GM23338 (cell line): ENCODE measurements around the gene FRAT2. TPM values are rescaled to one million over a fixed set of nuclear protein-coding genes. Genes with fewer than 3 reads are reported as not detected.

Experiments used
- ATAC-seq: fragments of 200-7000 bp; cut with Tn5 transposase; 3 replicates; pipeline ENCODE4 v1.9.1; 2020
- DNase-seq: peaks from one replicate; pipeline ENCODE4 v3.0.0-alpha.2; 2015; ENCODE audit warnings: low spot score
- H2AFZ ChIP-seq: fragments of 200-600 bp; sonication (generic); 2 replicates; pipeline ENCODE4 v1.8.0; 2016; ENCODE audit warnings: antibody characterized with exemption, mild to moderate bottlenecking, moderate library complexity
- H3F3A ChIP-seq: fragments of 200-600 bp; sonication (generic); replicated peaks from 2 replicates; pipeline ENCODE4 v1.8.0; 2017; ENCODE audit warnings: antibody characterized with exemption, mixed run types, low read depth
- H3K27ac ChIP-seq: fragments of 200-600 bp; sonication (generic); 2 replicates; pipeline ENCODE4 v1.6.1; 2016; ENCODE audit warnings: low read depth
- H3K27me3 ChIP-seq: fragments of 200-600 bp; sonication (generic); 2 replicates; pipeline ENCODE4 v1.8.0; 2016; ENCODE audit warnings: mild to moderate bottlenecking, mixed run types, moderate library complexity; ENCODE audit not compliant: insufficient read depth
- H3K36me3 ChIP-seq: fragments of 200-600 bp; sonication (generic); 2 replicates; pipeline ENCODE4 v1.8.0; 2016; ENCODE audit warnings: mild to moderate bottlenecking; ENCODE audit not compliant: insufficient read depth
- H3K4me1 ChIP-seq: fragments of 200-600 bp; sonication (generic); 2 replicates; pipeline ENCODE4 v1.8.0; 2016; ENCODE audit warnings: mild to moderate bottlenecking, moderate library complexity; ENCODE audit not compliant: insufficient read depth
- H3K4me2 ChIP-seq: fragments of 200-600 bp; sonication (generic); 2 replicates; pipeline ENCODE4 v1.7.1; 2017; ENCODE audit warnings: mixed run types
- H3K4me3 ChIP-seq: fragments of 200-600 bp; sonication (generic); 2 replicates; pipeline ENCODE4 v1.6.1; 2016; ENCODE audit warnings: mixed run types
- H3K79me2 ChIP-seq: fragments of 200-600 bp; sonication (generic); replicated peaks from 2 replicates; pipeline ENCODE4 v1.8.0; 2017; ENCODE audit warnings: mild to moderate bottlenecking; ENCODE audit not compliant: insufficient read depth
- H3K9me2 ChIP-seq: fragments of 200-600 bp; sonication (generic); 2 replicates; pipeline ENCODE4 v1.8.0; 2017; ENCODE audit not compliant: insufficient read depth
- H4K20me1 ChIP-seq: fragments of 200-600 bp; sonication (generic); replicated peaks from 2 replicates; pipeline ENCODE4 v1.8.0; 2017; ENCODE audit warnings: mild to moderate bottlenecking; ENCODE audit not compliant: insufficient read depth
- H3K27ac Mint-ChIP-seq: 2 replicates; pipeline ENCODE4 v1.8.0; 2020; ENCODE audit warnings: inconsistent platforms, mild to moderate bottlenecking, moderate library complexity, mixed read lengths
- H3K27me3 Mint-ChIP-seq: 3 replicates; pipeline ENCODE4 v1.8.0; 2022; ENCODE audit warnings: low read depth, mild to moderate bottlenecking, moderate library complexity, mixed read lengths, inconsistent platforms; ENCODE audit not compliant: insufficient read depth, poor library complexity
- H3K36me3 Mint-ChIP-seq: 3 replicates; pipeline ENCODE4 v1.8.0; 2021; ENCODE audit warnings: low read depth, mild to moderate bottlenecking, inconsistent platforms, moderate library complexity, mixed read lengths
- H3K4me1 Mint-ChIP-seq: 3 replicates; pipeline ENCODE4 v1.8.0; 2020; ENCODE audit warnings: mild to moderate bottlenecking, inconsistent platforms, mixed read lengths
- H3K4me3 Mint-ChIP-seq: 3 replicates; pipeline ENCODE4 v1.8.0; 2021; ENCODE audit warnings: moderate library complexity, mild to moderate bottlenecking, inconsistent platforms, mixed read lengths
- H3K9me3 Mint-ChIP-seq: 3 replicates; pipeline ENCODE4 v1.8.0; 2020; ENCODE audit warnings: moderate library complexity, mild to moderate bottlenecking, inconsistent platforms, mixed read lengths
- CREB1 ChIP-seq: fragments of 250-450 bp; sonication (Bioruptor Pico); IDR thresholded peaks from 2 replicates; pipeline ENCODE4 v1.5.0; 2020; ENCODE audit warnings: low read depth, mild to moderate bottlenecking, moderate library complexity
- EZH2 ChIP-seq: fragments of 200-600 bp; sonication (generic); IDR thresholded peaks from one replicate; pipeline ENCODE4 v1.8.0; 2017; ENCODE audit warnings: antibody characterized with exemption, mild to moderate bottlenecking, low read depth; ENCODE audit not compliant: unreplicated experiment
- EZH2phosphoT487 ChIP-seq: fragments of 200-600 bp; sonication (generic); IDR thresholded peaks from one replicate; pipeline ENCODE4 v1.8.1; 2018; ENCODE audit warnings: antibody characterized with exemption; ENCODE audit not compliant: unreplicated experiment
- JUNB ChIP-seq: IDR thresholded peaks from one replicate; pipeline ENCODE4 v1.6.1; 2016; ENCODE audit warnings: antibody characterized with exemption; ENCODE audit not compliant: unreplicated experiment
- NANOG ChIP-seq: IDR thresholded peaks from 2 replicates; pipeline ENCODE4 v1.6.1; 2016; ENCODE audit warnings: antibody characterized with exemption, borderline replicate concordance
- POLR2AphosphoS5 ChIP-seq: IDR thresholded peaks from 2 replicates; pipeline ENCODE4 v1.6.1; 2016; ENCODE audit warnings: antibody characterized with exemption, low read depth
- STAT1 ChIP-seq: IDR thresholded peaks from one replicate; pipeline ENCODE4 v1.6.1; 2016; ENCODE audit warnings: antibody characterized with exemption; ENCODE audit not compliant: unreplicated experiment
- ZNF114 ChIP-seq: fragments of 250-450 bp; sonication (Bioruptor Pico); IDR thresholded peaks from 2 replicates; pipeline ENCODE4 v1.5.0; 2020; ENCODE audit warnings: mild to moderate bottlenecking, moderate library complexity
- ZNF331 ChIP-seq: fragments of 250-450 bp; sonication (Bioruptor Pico); IDR thresholded peaks from 2 replicates; pipeline ENCODE4 v1.5.0; 2020; ENCODE audit warnings: low read depth, mild to moderate bottlenecking, moderate library complexity
- polyA plus RNA-seq: library from polyadenylated mRNA; unstranded; fragments of >200 nt; fragmentation: Nextera tagmentation; extraction: Ambion mirVana; gene quantifications from 2 replicates; pipeline ENCODE4 v1.2.1, GENCODE V29; 2016
- total RNA-seq: library from RNA; depleted of rRNA; stranded (reverse); fragments of >200 nt; shearing (Covaris generic); gene quantifications from 2 replicates; pipeline ENCODE4 v1.2.3, GENCODE V29; 2014
- TF ChIP-seq, protein P1 (sequence below): fragments of 250-450 bp; sonication (Bioruptor Pico); IDR thresholded peaks from 2 replicates; pipeline ENCODE4 v1.5.0; 2020; ENCODE audit warnings: mild to moderate bottlenecking, moderate library complexity
- TF ChIP-seq, protein P2 (sequence below): IDR thresholded peaks from one replicate; pipeline ENCODE4 v1.6.1; 2018; ENCODE audit warnings: antibody characterized with exemption; ENCODE audit not compliant: unreplicated experiment
- TF ChIP-seq, protein P3 (sequence below): IDR thresholded peaks from 2 replicates; pipeline ENCODE4 v1.6.1; 2016; ENCODE audit warnings: antibody characterized with exemption
- TF ChIP-seq, protein P4 (sequence below), 2 experiments: fragments of 200-600 bp in 1 of 2; sonication (generic) in 1 of 2; conservative IDR thresholded peaks; 2 replicates each; pipeline versions ENCODE4 v1.5.1 to v1.6.1; 2016 to 2017; ENCODE audit warnings: antibody characterized with exemption in 2 of 2, low read depth in 2 of 2, mild to moderate bottlenecking in 2 of 2, moderate library complexity in 1 of 2

Gene FRAT2
- total and polyA plus RNA-seq, 2 experiments from 2014 or later, result 24.5 to 109 TPM

DNA sequence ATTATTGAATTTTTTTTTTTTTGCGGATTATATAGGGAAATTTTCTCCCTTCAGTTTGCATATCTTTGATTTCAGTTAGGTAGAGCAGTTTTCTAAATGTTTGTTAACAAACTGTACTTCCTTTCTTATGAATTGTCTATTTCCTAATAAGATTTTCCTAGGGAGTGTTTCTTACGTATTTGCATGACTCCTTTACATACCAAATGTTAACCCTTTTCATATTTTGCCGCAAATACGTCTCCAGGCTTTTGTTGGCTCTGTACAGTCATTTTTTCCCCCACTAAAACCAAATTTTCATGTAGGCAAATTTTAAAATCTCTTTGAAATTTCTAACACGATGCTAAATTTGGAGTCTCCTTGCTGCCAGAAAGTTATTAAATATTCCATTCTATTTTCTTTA is 1.9 kb upstream of the FRAT2 start:
- peak overlapping the region; percentile 62 for H3K4me3 Mint-ChIP-seq
- ATAC-seq (no peak), DNase-seq (no peak)
- peaks cover 25% of the 10 kb centered on the region for H3K79me2 ChIP-seq
- TF ChIP-seq, protein P1, sequence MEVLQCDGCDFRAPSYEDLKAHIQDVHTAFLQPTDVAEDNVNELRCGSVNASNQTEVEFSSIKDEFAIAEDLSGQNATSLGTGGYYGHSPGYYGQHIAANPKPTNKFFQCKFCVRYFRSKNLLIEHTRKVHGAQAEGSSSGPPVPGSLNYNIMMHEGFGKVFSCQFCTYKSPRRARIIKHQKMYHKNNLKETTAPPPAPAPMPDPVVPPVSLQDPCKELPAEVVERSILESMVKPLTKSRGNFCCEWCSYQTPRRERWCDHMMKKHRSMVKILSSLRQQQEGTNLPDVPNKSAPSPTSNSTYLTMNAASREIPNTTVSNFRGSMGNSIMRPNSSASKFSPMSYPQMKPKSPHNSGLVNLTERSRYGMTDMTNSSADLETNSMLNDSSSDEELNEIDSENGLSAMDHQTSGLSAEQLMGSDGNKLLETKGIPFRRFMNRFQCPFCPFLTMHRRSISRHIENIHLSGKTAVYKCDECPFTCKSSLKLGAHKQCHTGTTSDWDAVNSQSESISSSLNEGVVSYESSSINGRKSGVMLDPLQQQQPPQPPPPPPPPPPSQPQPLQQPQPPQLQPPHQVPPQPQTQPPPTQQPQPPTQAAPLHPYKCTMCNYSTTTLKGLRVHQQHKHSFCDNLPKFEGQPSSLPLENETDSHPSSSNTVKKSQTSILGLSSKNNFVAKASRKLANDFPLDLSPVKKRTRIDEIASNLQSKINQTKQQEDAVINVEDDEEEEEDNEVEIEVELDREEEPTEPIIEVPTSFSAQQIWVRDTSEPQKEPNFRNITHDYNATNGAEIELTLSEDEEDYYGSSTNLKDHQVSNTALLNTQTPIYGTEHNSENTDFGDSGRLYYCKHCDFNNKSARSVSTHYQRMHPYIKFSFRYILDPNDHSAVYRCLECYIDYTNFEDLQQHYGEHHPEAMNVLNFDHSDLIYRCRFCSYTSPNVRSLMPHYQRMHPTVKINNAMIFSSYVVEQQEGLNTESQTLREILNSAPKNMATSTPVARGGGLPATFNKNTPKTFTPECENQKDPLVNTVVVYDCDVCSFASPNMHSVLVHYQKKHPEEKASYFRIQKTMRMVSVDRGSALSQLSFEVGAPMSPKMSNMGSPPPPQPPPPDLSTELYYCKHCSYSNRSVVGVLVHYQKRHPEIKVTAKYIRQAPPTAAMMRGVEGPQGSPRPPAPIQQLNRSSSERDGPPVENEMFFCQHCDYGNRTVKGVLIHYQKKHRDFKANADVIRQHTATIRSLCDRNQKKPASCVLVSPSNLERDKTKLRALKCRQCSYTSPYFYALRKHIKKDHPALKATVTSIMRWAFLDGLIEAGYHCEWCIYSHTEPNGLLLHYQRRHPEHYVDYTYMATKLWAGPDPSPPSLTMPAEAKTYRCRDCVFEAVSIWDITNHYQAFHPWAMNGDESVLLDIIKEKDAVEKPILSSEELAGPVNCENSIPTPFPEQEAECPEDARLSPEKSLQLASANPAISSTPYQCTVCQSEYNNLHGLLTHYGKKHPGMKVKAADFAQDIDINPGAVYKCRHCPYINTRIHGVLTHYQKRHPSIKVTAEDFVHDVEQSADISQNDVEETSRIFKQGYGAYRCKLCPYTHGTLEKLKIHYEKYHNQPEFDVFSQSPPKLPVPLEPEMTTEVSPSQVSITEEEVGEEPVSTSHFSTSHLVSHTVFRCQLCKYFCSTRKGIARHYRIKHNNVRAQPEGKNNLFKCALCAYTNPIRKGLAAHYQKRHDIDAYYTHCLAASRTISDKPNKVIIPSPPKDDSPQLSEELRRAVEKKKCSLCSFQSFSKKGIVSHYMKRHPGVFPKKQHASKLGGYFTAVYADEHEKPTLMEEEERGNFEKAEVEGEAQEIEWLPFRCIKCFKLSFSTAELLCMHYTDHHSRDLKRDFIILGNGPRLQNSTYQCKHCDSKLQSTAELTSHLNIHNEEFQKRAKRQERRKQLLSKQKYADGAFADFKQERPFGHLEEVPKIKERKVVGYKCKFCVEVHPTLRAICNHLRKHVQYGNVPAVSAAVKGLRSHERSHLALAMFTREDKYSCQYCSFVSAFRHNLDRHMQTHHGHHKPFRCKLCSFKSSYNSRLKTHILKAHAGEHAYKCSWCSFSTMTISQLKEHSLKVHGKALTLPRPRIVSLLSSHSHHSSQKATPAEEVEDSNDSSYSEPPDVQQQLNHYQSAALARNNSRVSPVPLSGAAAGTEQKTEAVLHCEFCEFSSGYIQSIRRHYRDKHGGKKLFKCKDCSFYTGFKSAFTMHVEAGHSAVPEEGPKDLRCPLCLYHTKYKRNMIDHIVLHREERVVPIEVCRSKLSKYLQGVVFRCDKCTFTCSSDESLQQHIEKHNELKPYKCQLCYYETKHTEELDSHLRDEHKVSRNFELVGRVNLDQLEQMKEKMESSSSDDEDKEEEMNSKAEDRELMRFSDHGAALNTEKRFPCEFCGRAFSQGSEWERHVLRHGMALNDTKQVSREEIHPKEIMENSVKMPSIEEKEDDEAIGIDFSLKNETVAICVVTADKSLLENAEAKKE (CRISPR knock-in tag), result no peak
- TF ChIP-seq CREB1 (CRISPR knock-in tag), result no peak
- no peak for TF ChIP-seq NANOG
- TF ChIP-seq, protein P2, sequence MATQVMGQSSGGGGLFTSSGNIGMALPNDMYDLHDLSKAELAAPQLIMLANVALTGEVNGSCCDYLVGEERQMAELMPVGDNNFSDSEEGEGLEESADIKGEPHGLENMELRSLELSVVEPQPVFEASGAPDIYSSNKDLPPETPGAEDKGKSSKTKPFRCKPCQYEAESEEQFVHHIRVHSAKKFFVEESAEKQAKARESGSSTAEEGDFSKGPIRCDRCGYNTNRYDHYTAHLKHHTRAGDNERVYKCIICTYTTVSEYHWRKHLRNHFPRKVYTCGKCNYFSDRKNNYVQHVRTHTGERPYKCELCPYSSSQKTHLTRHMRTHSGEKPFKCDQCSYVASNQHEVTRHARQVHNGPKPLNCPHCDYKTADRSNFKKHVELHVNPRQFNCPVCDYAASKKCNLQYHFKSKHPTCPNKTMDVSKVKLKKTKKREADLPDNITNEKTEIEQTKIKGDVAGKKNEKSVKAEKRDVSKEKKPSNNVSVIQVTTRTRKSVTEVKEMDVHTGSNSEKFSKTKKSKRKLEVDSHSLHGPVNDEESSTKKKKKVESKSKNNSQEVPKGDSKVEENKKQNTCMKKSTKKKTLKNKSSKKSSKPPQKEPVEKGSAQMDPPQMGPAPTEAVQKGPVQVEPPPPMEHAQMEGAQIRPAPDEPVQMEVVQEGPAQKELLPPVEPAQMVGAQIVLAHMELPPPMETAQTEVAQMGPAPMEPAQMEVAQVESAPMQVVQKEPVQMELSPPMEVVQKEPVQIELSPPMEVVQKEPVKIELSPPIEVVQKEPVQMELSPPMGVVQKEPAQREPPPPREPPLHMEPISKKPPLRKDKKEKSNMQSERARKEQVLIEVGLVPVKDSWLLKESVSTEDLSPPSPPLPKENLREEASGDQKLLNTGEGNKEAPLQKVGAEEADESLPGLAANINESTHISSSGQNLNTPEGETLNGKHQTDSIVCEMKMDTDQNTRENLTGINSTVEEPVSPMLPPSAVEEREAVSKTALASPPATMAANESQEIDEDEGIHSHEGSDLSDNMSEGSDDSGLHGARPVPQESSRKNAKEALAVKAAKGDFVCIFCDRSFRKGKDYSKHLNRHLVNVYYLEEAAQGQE, result no peak
- no peak for TF ChIP-seq STAT1
- TF ChIP-seq EZH2phosphoT487, result no peak
- TF ChIP-seq, protein P3, sequence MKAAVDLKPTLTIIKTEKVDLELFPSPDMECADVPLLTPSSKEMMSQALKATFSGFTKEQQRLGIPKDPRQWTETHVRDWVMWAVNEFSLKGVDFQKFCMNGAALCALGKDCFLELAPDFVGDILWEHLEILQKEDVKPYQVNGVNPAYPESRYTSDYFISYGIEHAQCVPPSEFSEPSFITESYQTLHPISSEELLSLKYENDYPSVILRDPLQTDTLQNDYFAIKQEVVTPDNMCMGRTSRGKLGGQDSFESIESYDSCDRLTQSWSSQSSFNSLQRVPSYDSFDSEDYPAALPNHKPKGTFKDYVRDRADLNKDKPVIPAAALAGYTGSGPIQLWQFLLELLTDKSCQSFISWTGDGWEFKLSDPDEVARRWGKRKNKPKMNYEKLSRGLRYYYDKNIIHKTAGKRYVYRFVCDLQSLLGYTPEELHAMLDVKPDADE, result no peak
- TF ChIP-seq, protein P4, sequence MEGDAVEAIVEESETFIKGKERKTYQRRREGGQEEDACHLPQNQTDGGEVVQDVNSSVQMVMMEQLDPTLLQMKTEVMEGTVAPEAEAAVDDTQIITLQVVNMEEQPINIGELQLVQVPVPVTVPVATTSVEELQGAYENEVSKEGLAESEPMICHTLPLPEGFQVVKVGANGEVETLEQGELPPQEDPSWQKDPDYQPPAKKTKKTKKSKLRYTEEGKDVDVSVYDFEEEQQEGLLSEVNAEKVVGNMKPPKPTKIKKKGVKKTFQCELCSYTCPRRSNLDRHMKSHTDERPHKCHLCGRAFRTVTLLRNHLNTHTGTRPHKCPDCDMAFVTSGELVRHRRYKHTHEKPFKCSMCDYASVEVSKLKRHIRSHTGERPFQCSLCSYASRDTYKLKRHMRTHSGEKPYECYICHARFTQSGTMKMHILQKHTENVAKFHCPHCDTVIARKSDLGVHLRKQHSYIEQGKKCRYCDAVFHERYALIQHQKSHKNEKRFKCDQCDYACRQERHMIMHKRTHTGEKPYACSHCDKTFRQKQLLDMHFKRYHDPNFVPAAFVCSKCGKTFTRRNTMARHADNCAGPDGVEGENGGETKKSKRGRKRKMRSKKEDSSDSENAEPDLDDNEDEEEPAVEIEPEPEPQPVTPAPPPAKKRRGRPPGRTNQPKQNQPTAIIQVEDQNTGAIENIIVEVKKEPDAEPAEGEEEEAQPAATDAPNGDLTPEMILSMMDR (conservative IDR thresholded peaks at IDR 0.05; ENCODE audit: low read depth in 2 of 2), result no peak
- TF ChIP-seq POLR2AphosphoS5, result no peak
- TF ChIP-seq ZNF114, result no peak
- no peak for TF ChIP-seq EZH2
- no peak for TF ChIP-seq JUNB
- no peak for TF ChIP-seq ZNF331 (CRISPR knock-in tag)
- peaks cover 15% of the 10 kb centered on the region for H3K36me3 Mint-ChIP-seq
- H3K27ac Mint-ChIP-seq, result peak overlapping the region; percentile 90
- no peaks in the 10 kb centered on the region for H3K27me3 ChIP-seq
- H3K4me2 ChIP-seq, result peak overlapping the region; percentile 66
- no peak overlapping the region for H2AFZ ChIP-seq
- H4K20me1 ChIP-seq, result peaks cover 14% of the 10 kb centered on the region
- H3K4me1 ChIP-seq, result peaks cover 42% of the 10 kb centered on the region
- peak overlapping the region; percentile 43 for H3K4me3 ChIP-seq
- no peaks in the 10 kb centered on the region for H3K36me3 ChIP-seq
- H3K27ac ChIP-seq, result peak overlapping the region; percentile 98
- H3F3A ChIP-seq, result peaks cover 19% of the 10 kb centered on the region
- H3K27me3 Mint-ChIP-seq, result peaks cover 21% of the 10 kb centered on the region
- H3K9me3 Mint-ChIP-seq, result no peaks in the 10 kb centered on the region
- peaks cover 44% of the 10 kb centered on the region for H3K4me1 Mint-ChIP-seq
- H3K9me2 ChIP-seq, result no peaks in the 10 kb centered on the region
